ENCODE results near the gene HRCT1.
"Not testable (repeated sequence)": the region's sequence is repeated elsewhere in the genome, so short reads cannot be mapped to it uniquely, and the experiment has no call there.

- TF ChIP-seq CTCF, POLR2A (IDR thresholded peaks at IDR 0.05): not testable (repeated sequence)
These were observed 28.1 kb downstream of the HRCT1 start for GRCh38 chr9:35934069-35934468.

All from heart left ventricle (tissue), 13 donors.